Suprapubic skin (tissue), 4 donors: ENCODE results near the gene KLF16. TPM values are rescaled to one million over a fixed set of nuclear protein-coding genes. Genes with fewer than 3 reads are reported as not detected.

ENCODE experiments used
- DNase-seq, 2 donors: peaks; one replicate each; pipeline ENCODE4 v3.0.0-alpha.2; 2019; ENCODE audit warnings: low spot score in 2 of 2
- H3K27ac ChIP-seq: fragments of 200-600 bp; sonication (generic); one replicate; pipeline ENCODE4 v1.5.1; 2019
- H3K27me3 ChIP-seq: fragments of 200-600 bp; sonication (generic); one replicate; pipeline ENCODE4 v1.5.1; 2019
- H3K36me3 ChIP-seq: fragments of 200-600 bp; sonication (generic); one replicate; pipeline ENCODE4 v1.5.1; 2019
- H3K4me1 ChIP-seq: fragments of 200-600 bp; sonication (generic); one replicate; pipeline ENCODE4 v1.5.1; 2019
- H3K4me3 ChIP-seq: fragments of 200-600 bp; sonication (generic); one replicate; pipeline ENCODE4 v1.5.1; 2019; ENCODE audit warnings: mild to moderate bottlenecking
- H3K9me3 ChIP-seq: fragments of 200-600 bp; sonication (generic); one replicate; pipeline ENCODE4 v1.5.1; 2019
- CTCF ChIP-seq, 2 donors: fragments of 200-600 bp in 1 of 2; fragments of 450-650 bp in 1 of 2; sonication (generic) in 1 of 2; IDR thresholded peaks; one replicate each; pipeline ENCODE4 v1.5.1; 2016 to 2019; ENCODE audit warnings: antibody characterized with exemption in 2 of 2, mild to moderate bottlenecking in 1 of 2, moderate library complexity in 1 of 2
- EP300 ChIP-seq: sonication (generic); formaldehyde crosslinking; IDR thresholded peaks from one replicate; pipeline ENCODE4 v1.6.1; 2017; ENCODE audit warnings: antibody characterized with exemption
- POLR2A ChIP-seq, 2 donors: fragments of 450-650 bp; IDR thresholded peaks; one replicate each; pipeline ENCODE4 v1.6.1; 2017; ENCODE audit warnings: antibody characterized with exemption in 2 of 2, mild to moderate bottlenecking in 2 of 2, moderate library complexity in 2 of 2
- POLR2AphosphoS5 ChIP-seq, 3 donors: sonication (generic); formaldehyde crosslinking; IDR thresholded peaks; one replicate each; pipeline ENCODE4 v1.6.1; 2017; ENCODE audit warnings: antibody characterized with exemption in 3 of 3
- WGBS: methylation state at CpG from one replicate; pipeline ENCODE4 v1.1.5; 2018; 5-methylcytosine and 5-hydroxymethylcytosine counted together
- total RNA-seq, 4 donors: library from RNA; depleted of rRNA; stranded (reverse); fragments of >200 nt; gene quantifications; one replicate each; pipeline ENCODE4 v1.1.0, GENCODE V29; 2016

KLF16 gene
- total RNA-seq, 4 donors from 2014 or later: 12.1 to 30.8 (median 20.9) TPM

- no peaks in the 10 kb centered on the region for H3K36me3 ChIP-seq
- no peaks in the 10 kb centered on the region for H3K27me3 ChIP-seq
- peaks cover 67% of the 10 kb centered on the region for H3K4me1 ChIP-seq
- H3K27ac ChIP-seq: peak overlapping the region; percentile 99
- no peaks in the 10 kb centered on the region for H3K9me3 ChIP-seq
- WGBS: 61% methylated on average over 5 of the region's 5 CpGs
- no peak overlapping the region for H3K4me3 ChIP-seq
- no peak for DNase-seq
- TF ChIP-seq CTCF (IDR thresholded peaks at IDR 0.05) (no peak), EP300 (no peak)
Observed at GRCh38 chr19:1849132-1849474, 14.3 kb downstream of the KLF16 start.

DNA sequence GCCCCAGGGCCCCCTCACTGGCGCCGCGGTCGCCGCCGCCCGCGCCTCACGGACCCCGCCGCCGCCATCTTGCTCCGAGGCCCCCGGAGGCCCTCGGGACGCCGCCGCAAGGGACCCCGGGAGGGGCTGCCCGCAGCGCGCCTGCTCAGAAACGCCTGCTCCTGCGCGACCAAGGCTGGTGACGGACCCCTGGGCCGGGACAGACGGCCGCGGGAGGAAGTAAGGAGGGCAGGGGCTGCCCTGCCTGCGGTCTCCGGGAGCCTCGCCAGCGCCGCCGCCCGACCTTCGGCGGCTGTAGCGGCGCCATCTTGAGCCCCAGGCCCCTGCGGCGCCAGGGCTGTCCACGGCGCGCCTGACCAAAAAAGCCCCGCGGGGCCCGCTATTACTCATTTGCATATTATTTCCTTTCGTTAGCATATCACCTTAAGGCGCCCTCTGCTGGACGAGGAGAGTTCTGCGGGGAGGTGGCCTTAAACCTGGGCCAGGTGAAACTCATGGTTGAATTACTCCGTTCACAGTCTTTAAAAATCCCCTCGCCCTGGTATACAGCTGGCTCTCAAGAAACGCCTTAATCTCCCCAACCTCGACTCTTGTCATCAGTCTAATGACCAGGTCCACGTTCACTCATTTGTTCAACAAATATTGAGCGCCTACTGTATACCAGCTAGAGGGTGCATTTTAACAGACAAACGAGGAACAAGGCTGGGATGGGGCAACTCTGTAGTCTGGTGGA lies 14.8 kb downstream of the KLF16 start, which contains the start of gene REXO1:
Gene REXO1, minus strand, starts transcription at position 85 of the 733 bp plus-strand sequence. CDS start 125 bp downstream, outside the sequence.
- peaks cover 67% of the 10 kb centered on the region for H3K4me1 ChIP-seq
- peak in 1 of 2 donors; percentile 80 for TF ChIP-seq POLR2A (IDR thresholded peaks at IDR 0.05)
- TF ChIP-seq EP300: no peak
- TF ChIP-seq POLR2AphosphoS5 (IDR thresholded peaks at IDR 0.05): peak in 2 of 3 donors; percentile 84 to 87
- peak; percentile 95 to 96 for TF ChIP-seq CTCF (IDR thresholded peaks at IDR 0.05)
- H3K27me3 ChIP-seq: no peaks in the 10 kb centered on the region
- H3K36me3 ChIP-seq: no peaks in the 10 kb centered on the region
- no peaks in the 10 kb centered on the region for H3K9me3 ChIP-seq
- H3K27ac ChIP-seq: peak within 1 kb of the TSS; percentile 99
- H3K4me3 ChIP-seq: peak within 1 kb of the TSS; percentile 96
- peak; percentile 97 to 98 for DNase-seq
- 6% methylated on average over 14 of the region's 60 CpGs for WGBS

GRCh38 chr19:1847684-1848398 lies 15.5 kb downstream of the KLF16 start:
- no peaks in the 10 kb centered on the region for H3K27me3 ChIP-seq
- no CpG with 5 or more reads among the region's 72 CpGs for WGBS
- DNase-seq: no peak
- H3K9me3 ChIP-seq: no peaks in the 10 kb centered on the region
- H3K27ac ChIP-seq: peak overlapping the region; percentile 99
- H3K4me3 ChIP-seq: peak overlapping the region; percentile 96
- H3K36me3 ChIP-seq: no peaks in the 10 kb centered on the region
- H3K4me1 ChIP-seq: peaks cover 67% of the 10 kb centered on the region
- TF ChIP-seq POLR2A (IDR thresholded peaks at IDR 0.05) (no peak), CTCF (IDR thresholded peaks at IDR 0.05) (no peak), EP300 (no peak), POLR2AphosphoS5 (IDR thresholded peaks at IDR 0.05) (no peak)

GRCh38 chr19:1847348-1847683 lies 16.1 kb downstream of the KLF16 start:
- WGBS: 6% methylated on average over 12 of the region's 12 CpGs
- H3K9me3 ChIP-seq: no peaks in the 10 kb centered on the region
- no peak for DNase-seq
- H3K4me3 ChIP-seq: peak overlapping the region; percentile 96
- peaks cover 67% of the 10 kb centered on the region for H3K4me1 ChIP-seq
- H3K27me3 ChIP-seq: no peaks in the 10 kb centered on the region
- TF ChIP-seq POLR2AphosphoS5 (IDR thresholded peaks at IDR 0.05) (no peak), POLR2A (IDR thresholded peaks at IDR 0.05) (no peak), CTCF (IDR thresholded peaks at IDR 0.05) (no peak), EP300 (no peak)
- H3K27ac ChIP-seq: peak overlapping the region; percentile 99
- H3K36me3 ChIP-seq: no peaks in the 10 kb centered on the region

DNA sequence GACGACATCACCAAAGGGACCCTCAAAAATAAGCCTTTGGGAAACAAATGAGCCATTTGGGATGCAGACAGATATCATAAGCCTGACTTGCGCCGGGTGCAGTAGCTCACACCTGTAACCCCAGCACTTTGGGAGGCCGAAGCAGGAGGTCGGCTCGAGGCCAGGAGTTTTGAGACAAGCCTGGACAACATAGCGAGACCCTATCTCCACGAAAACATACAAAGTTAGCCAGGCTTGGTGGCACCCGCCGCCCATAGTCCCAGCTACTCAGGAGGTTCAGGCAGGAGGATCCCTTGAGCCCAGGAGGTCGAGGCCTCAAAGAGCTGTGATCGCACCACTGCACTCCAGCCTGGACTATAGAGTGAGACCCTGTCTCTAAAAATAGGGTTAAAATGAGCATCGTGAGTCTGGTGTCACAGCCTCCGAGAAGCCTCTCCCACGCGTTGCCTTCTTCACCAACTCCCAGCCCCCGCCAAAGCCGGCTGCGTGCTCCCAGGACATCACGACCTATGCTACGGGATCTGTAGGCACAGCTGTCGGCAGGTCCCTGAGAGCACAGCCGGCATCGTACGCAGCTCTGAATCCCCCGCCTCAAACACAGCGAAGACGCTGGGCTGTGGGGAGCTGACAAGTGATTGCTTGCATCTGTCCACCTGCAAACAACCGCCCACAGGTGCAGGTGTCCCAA lies 16.7 kb downstream of the KLF16 start:
- Histone ChIP-seq H3K9me3 (no peaks in the 10 kb centered on the region), H3K27ac (no peak overlapping the region), H3K4me1 (peaks cover 67% of the 10 kb centered on the region), H3K36me3 (no peaks in the 10 kb centered on the region), H3K4me3 (peak overlapping the region; percentile 96), H3K27me3 (no peaks in the 10 kb centered on the region)
- TF ChIP-seq POLR2A (IDR thresholded peaks at IDR 0.05) (no peak), POLR2AphosphoS5 (IDR thresholded peaks at IDR 0.05) (no peak), CTCF (IDR thresholded peaks at IDR 0.05) (no peak), EP300 (no peak)
- WGBS: 66% methylated on average over 26 of the region's 29 CpGs
- DNase-seq: no peak
